HepG2 (cell line): Measurements from ENCODE around the gene PCNX4. TPM values are rescaled to one million over a fixed set of nuclear protein-coding genes. Genes with fewer than 3 reads are reported as not detected.

ENCODE experiments used
- ATAC-seq: fragments of 200-7000 bp; cut with Tn5 transposase; 3 replicates; pipeline ENCODE4 v1.9.1; 2020; ENCODE audit warnings: mild to moderate bottlenecking, moderate library complexity
- BruUV-seq: library from RNA; stranded (reverse); fragments of 400-500 nt; replicated peaks from 2 replicates; lab custom pipeline; 2021; lab: Mats Ljungman, UMichigan
- CTCF ChIA-PET: fragments of 300-600 bp; formaldehyde crosslinking; extraction: SDS; loops from one replicate; lab custom pipeline; 2021; ENCODE audit warnings: low total read pairs, inconsistent platforms, low intra/inter-chr PET ratio; lab: Yijun Ruan, JAX
- POLR2A ChIA-PET: fragments of 350-600 bp; sonication (Branson Sonifier 250); formaldehyde crosslinking; loops from one replicate; lab custom pipeline; 2020; ENCODE audit warnings: antibody characterized with exemption, inconsistent platforms; lab: Yijun Ruan, JAX
- DNase-seq: peaks from one replicate; pipeline ENCODE4 v3.0.0-alpha.2; 2015; ENCODE audit warnings: low spot score
- FAIRE-seq: peaks from 3 replicates; lab custom pipeline; 2011; peaks lifted over from hg19 to GRCh38; lab: Jason Lieb, UNC
- H2AFZ ChIP-seq: one replicate; pipeline ENCODE4 v1.6.1; 2011; ENCODE audit warnings: low read length, inconsistent platforms
- H3K27ac ChIP-seq: fragments of 300-600 bp; 3 replicates; pipeline ENCODE4 v1.8.0; 2011; ENCODE audit warnings: mixed run types, mild to moderate bottlenecking, mixed read lengths, low read length, inconsistent platforms; ENCODE audit not compliant: insufficient read depth; ENCODE audit errors: extremely low read length
- H3K27me3 ChIP-seq, 2 experiments: fragments of 200-600 bp in 1 of 2; 2 replicates in 1 of 2; 3 replicates in 1 of 2; pipeline versions ENCODE4 v1.6.0 to v1.8.0; 2011; ENCODE audit warnings: low read length in 2 of 2, mild to moderate bottlenecking in 2 of 2, moderate library complexity in 2 of 2, inconsistent platforms in 1 of 2; ENCODE audit not compliant: insufficient read depth in 2 of 2, control insufficient read depth in 1 of 2
- H3K36me3 ChIP-seq, 2 experiments: fragments of 200-600 bp in 1 of 2; replicated peaks in 1 of 2; 2 replicates in 1 of 2; 3 replicates in 1 of 2; pipeline versions ENCODE4 v1.5.1 to v1.8.0; 2011; ENCODE audit warnings: low read length in 2 of 2, inconsistent platforms in 1 of 2; ENCODE audit not compliant: insufficient read depth in 2 of 2, control insufficient read depth in 1 of 2
- H3K4me1 ChIP-seq: 2 replicates; pipeline ENCODE4 v1.5.1; 2012; ENCODE audit warnings: low read length, inconsistent platforms; ENCODE audit not compliant: insufficient read depth
- H3K4me2 ChIP-seq: 2 replicates; pipeline ENCODE4 v1.6.0; 2011; ENCODE audit warnings: low read depth, low read length, inconsistent platforms
- H3K4me3 ChIP-seq, 3 experiments: fragments of 200-600 bp in 1 of 3; sonication (generic), shearing (Covaris generic) in 1 of 3; replicated peaks in 1 of 3; 2 replicates each; pipeline ENCODE4 v1.5.1; 2011 to 2016; ENCODE audit warnings: low read length in 3 of 3, inconsistent platforms in 2 of 3, low read depth in 2 of 3, mild to moderate bottlenecking in 2 of 3, control low read depth in 1 of 3, mixed read lengths in 1 of 3; ENCODE audit not compliant: insufficient read depth in 1 of 3
- H3K79me2 ChIP-seq: one replicate; pipeline ENCODE4 v1.6.1; 2011; ENCODE audit warnings: low read length, inconsistent platforms; ENCODE audit not compliant: insufficient read depth
- H3K9ac ChIP-seq: 2 replicates; pipeline ENCODE4 v1.6.0; 2011; ENCODE audit warnings: mild to moderate bottlenecking, low read depth, low read length, inconsistent platforms; ENCODE audit not compliant: insufficient read depth
- H3K9me3 ChIP-seq: 2 replicates; pipeline ENCODE4 v1.5.1; 2012; ENCODE audit warnings: mild to moderate bottlenecking, low read length
- H4K20me1 ChIP-seq: 2 replicates; pipeline ENCODE4 v1.6.0; 2011; ENCODE audit warnings: inconsistent platforms, mild to moderate bottlenecking, low read length, moderate library complexity; ENCODE audit not compliant: insufficient read depth
- E2F1 ChIP-seq: sonication (generic); formaldehyde crosslinking; IDR thresholded peaks from 2 replicates; pipeline ENCODE4 v1.5.0; 2020; ENCODE audit warnings: missing genetic modification reagents
- E2F5 ChIP-seq: sonication (generic); formaldehyde crosslinking; conservative IDR thresholded peaks from 2 replicates; pipeline ENCODE4 v1.4.0; 2020; ENCODE audit warnings: missing genetic modification reagents
- EED ChIP-seq: sonication (generic); formaldehyde crosslinking; IDR thresholded peaks from 2 replicates; pipeline ENCODE4 v1.5.0; 2020; ENCODE audit warnings: mild to moderate bottlenecking, missing genetic modification reagents
- EZH2 ChIP-seq: conservative IDR thresholded peaks from 2 replicates; pipeline ENCODE4 v1.6.1; 2012; ENCODE audit warnings: mild to moderate bottlenecking, low read depth, low read length, moderate library complexity
- FOXM1 ChIP-seq: sonication (generic); formaldehyde crosslinking; IDR thresholded peaks from 2 replicates; pipeline ENCODE4 v1.5.0; 2020; ENCODE audit warnings: missing genetic modification reagents
- MAFK ChIP-seq, 2 experiments: IDR thresholded peaks in 1 of 2; conservative IDR thresholded peaks in 1 of 2; 2 replicates each; pipeline ENCODE4 v1.6.1; 2011; ENCODE audit warnings: improper control_type of control experiment in 2 of 2, low read length in 2 of 2
- PPARG ChIP-seq: conservative IDR thresholded peaks from 2 replicates; pipeline ENCODE4 v1.6.1; 2016; ENCODE audit warnings: missing biosample characterization, missing genetic modification reagents
- RXRB ChIP-seq: IDR thresholded peaks from 2 replicates; pipeline ENCODE4 v1.6.1; 2016; ENCODE audit warnings: borderline replicate concordance, missing genetic modification reagents, missing compliant biosample characterization
- SIX1 ChIP-seq: sonication (generic); formaldehyde crosslinking; IDR thresholded peaks from 2 replicates; pipeline ENCODE4 v1.4.0; 2020; ENCODE audit warnings: missing genetic modification reagents, borderline replicate concordance
- TBX3 ChIP-seq: fragments of 450-650 bp; IDR thresholded peaks from 2 replicates; pipeline ENCODE4 v1.6.1; 2017; ENCODE audit warnings: antibody characterized with exemption, mild to moderate bottlenecking, inconsistent platforms, borderline replicate concordance
- TFDP1 ChIP-seq: IDR thresholded peaks from 2 replicates; pipeline ENCODE4 v1.6.1; 2016; ENCODE audit warnings: missing compliant biosample characterization, missing genetic modification reagents, borderline replicate concordance
- ZNF143 ChIP-seq: sonication (generic); formaldehyde crosslinking; IDR thresholded peaks from 2 replicates; pipeline ENCODE4 v1.4.0; 2020; ENCODE audit warnings: missing genetic modification reagents
- ZNF232 ChIP-seq: sonication (generic); formaldehyde crosslinking; IDR thresholded peaks from 2 replicates; pipeline ENCODE4 v1.4.0; 2020; ENCODE audit warnings: missing genetic modification reagents, borderline replicate concordance
- WGBS: methylation state at CpG from one replicate; pipeline ENCODE4 v1.1.6; 2017; ENCODE audit warnings: low lambda C conversion rate; 5-methylcytosine and 5-hydroxymethylcytosine counted together
- in situ Hi-C: cut with HindIII; loops from 2 replicates; pipeline ENCODE4 v1.10.0; 2017; ENCODE audit warnings: low pct_unique_long_range_greater_than_20kb; ENCODE audit not compliant: extremely low pct_ligation_motif_present
- intact Hi-C: fragments of 100-400 bp; cut with micrococcal nuclease; formaldehyde crosslinking; loops from one replicate; pipeline ENCODE4 v1.10.0; 2022; ENCODE audit not compliant: unreplicated experiment
- polyA plus RNA-seq, 8 experiments: library from polyadenylated mRNA; depleted of rRNA in 3 of 8; stranded (reverse) in 7 of 8; unstranded in 1 of 8; fragments of >200 nt; fragmentation: Illumina TruSeq in 4 of 8; extraction: Trizol in 4 of 8; gene quantifications; 2 replicates each; pipeline versions ENCODE4 v1.2.1 to v1.2.3, GENCODE V29; 2011 to 2016; ENCODE audit warnings: low read depth in 4 of 8, missing spikeins in 1 of 8, mixed read lengths in 1 of 8; ENCODE audit not compliant: insufficient read depth in 1 of 8
- total RNA-seq, 5 experiments: library from RNA; depleted of rRNA; stranded (reverse); fragments of >200 nt; fragmentation: Illumina TruSeq; extraction: Trizol; gene quantifications; 2 replicates each; pipeline ENCODE4 v1.2.3, GENCODE V29; 2016; ENCODE audit warnings: low read depth in 1 of 5

The PCNX4 gene
- total and polyA plus RNA-seq, 2 of the 13 experiments (the other 11 are each of a cell fraction or from before 2014, with no cell fraction given): 28.6 to 43.0 TPM

- H3K4me2 ChIP-seq: no peak overlapping the region
- H3K36me3 ChIP-seq: no peaks in the 10 kb centered on the region
- no peak overlapping the region for H2AFZ ChIP-seq
- no TSS peak for BruUV-seq
- no peaks in the 10 kb centered on the region for H3K27me3 ChIP-seq
- DNase-seq: no peak
- FAIRE-seq: no peak
- no peak for ATAC-seq
- no peaks in the 10 kb centered on the region for H4K20me1 ChIP-seq
- no peak overlapping the region for H3K4me3 ChIP-seq
- H3K4me1 ChIP-seq: peaks cover 12% of the 10 kb centered on the region; the same call in 1 of the 2 replicates
- H3K9ac ChIP-seq: no peak overlapping the region
- no peak for TF ChIP-seq RXRB (CRISPR knock-in tag)
- 0 out of 4 replicates have a peak, but pooled peaks of 1 of the 2 experiments have one; percentile 2 for TF ChIP-seq MAFK (conservative IDR thresholded peaks at IDR 0.05 in 1 of 2, IDR thresholded peaks at IDR 0.05 in 1 of 2; ENCODE audit: low read length in 2 of 2)
- 10% methylated on average over 5 of the region's 5 CpGs for WGBS
- in situ Hi-C loops: loop anchor here (5.0 to 25.0 kb wide), 3 partner anchors 123 to 673 kb away; no protein-coding TSS in a partner anchor
- CTCF ChIA-PET: interaction anchor here (1.1 to 4.1 kb wide), 4 partner anchors 121 to 553 kb away, joined by 3 to 41 read pairs (median 18); no protein-coding TSS in a partner anchor
- no peaks in the 10 kb centered on the region for H3K9me3 ChIP-seq
- no peak overlapping the region for H3K27ac ChIP-seq
- POLR2A ChIA-PET: no interaction called here
- no peaks in the 10 kb centered on the region for H3K79me2 ChIP-seq
- intact Hi-C loops: loop anchor here (1.0 to 10.0 kb wide), 4 partner anchors 121 to 552 kb away; no protein-coding TSS in a partner anchor
Measured at GRCh38 chr14:60184905-60185555, 93.3 kb downstream of the PCNX4 start.

GRCh38 chr14:60188115-60188514, 96.4 kb downstream of the PCNX4 start:
- ChIA-PET CTCF (no interaction called here), POLR2A (no interaction called here)
- FAIRE-seq: no peak
- Histone ChIP-seq H3K27me3 (no peaks in the 10 kb centered on the region), H3K27ac (no peak overlapping the region), H3K4me1 (peaks cover 9% of the 10 kb centered on the region; the same call in 1 of the 2 replicates), H3K9ac (no peak overlapping the region), H3K4me3 (no peak overlapping the region), H3K36me3 (no peaks in the 10 kb centered on the region), H2AFZ (no peak overlapping the region), H4K20me1 (no peaks in the 10 kb centered on the region), H3K9me3 (no peaks in the 10 kb centered on the region), H3K4me2 (no peak overlapping the region), H3K79me2 (no peaks in the 10 kb centered on the region)
- in situ Hi-C loops (loop anchor here (25.0 kb wide), 1 partner anchor 676 kb away; no protein-coding TSS in a partner anchor), intact Hi-C loops (loop anchor here (10.0 kb wide), 1 partner anchor 377 kb away; no protein-coding TSS in a partner anchor)
- DNase-seq: no peak
- ATAC-seq: no peak
- 49% methylated on average over 3 of the region's 3 CpGs for WGBS
- BruUV-seq: no TSS peak
- TF ChIP-seq ZNF143 (CRISPR knock-in tag) (no peak), SIX1 (CRISPR knock-in tag) (no peak), EZH2 (no peak), TBX3 (no peak), EED (CRISPR knock-in tag) (no peak), TFDP1 (CRISPR knock-in tag) (no peak), FOXM1 (CRISPR knock-in tag) (no peak), PPARG (CRISPR knock-in tag) (no peak), E2F1 (no peak), E2F5 (CRISPR knock-in tag) (no peak), ZNF232 (CRISPR knock-in tag) (no peak)
